OCI-LY3 (cell line): Measurements from ENCODE around the gene FNDC3A.

Experiments
- CTCF ChIP-seq: fragments of 200-600, 300-600 bp; sonication (generic); IDR thresholded peaks from 2 replicates; pipeline ENCODE4 v1.5.1; 2014; ENCODE audit warnings: antibody characterized with exemption, low read length, low read depth
- EZH2phosphoT487 ChIP-seq: fragments of 200-600 bp; shearing (Covaris generic); IDR thresholded peaks from 2 replicates; pipeline ENCODE4 v1.6.1; 2018; ENCODE audit warnings: antibody characterized with exemption, mixed run types, low read depth

GRCh38 chr13:49218493-49219051 lies 242.9 kb downstream of the FNDC3A start:
- TF ChIP-seq CTCF = no peak
- no peak for TF ChIP-seq EZH2phosphoT487
